ENCODE data around the gene SLC16A10. TPM values are rescaled to one million over a fixed set of nuclear protein-coding genes. Genes with fewer than 3 reads are reported as not detected.

SLC16A10 gene
- total RNA-seq, 1 experiment from 2014 or later, result 2.9 TPM

DNA sequence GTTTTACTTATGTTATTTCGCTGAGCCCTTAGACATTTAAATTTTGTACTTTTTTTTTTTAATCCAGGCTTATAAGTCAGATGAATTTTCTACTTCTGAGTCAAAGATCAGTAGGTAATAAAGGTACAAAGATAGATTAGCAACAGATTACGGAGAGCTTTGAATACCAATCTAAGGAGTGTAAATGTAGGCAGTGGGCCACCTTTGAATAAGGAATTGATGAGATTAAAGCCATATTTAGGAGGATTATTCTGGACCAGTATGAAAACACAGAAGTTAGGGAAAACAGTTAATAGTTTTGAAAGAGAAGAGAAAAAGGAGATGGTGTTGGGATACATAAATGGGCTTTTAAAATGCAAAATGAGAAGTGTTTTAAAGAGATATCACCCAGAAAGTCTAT lies 117.6 kb downstream of the SLC16A10 start:
- Histone ChIP-seq H3K79me2 (ENCODE audit: low read length) (no peaks in the 10 kb centered on the region), H3K9me3 (ENCODE audit: low read length) (no peaks in the 10 kb centered on the region), H3K4me3 (ENCODE audit: low read length) (no peak overlapping the region), H3F3A (ENCODE audit: low read length, unreplicated experiment) (no peaks in the 10 kb centered on the region), H3K9ac (ENCODE audit: low read length) (no peak overlapping the region), H3K27ac (ENCODE audit: low read length) (no peak overlapping the region), H3K4me1 (ENCODE audit: insufficient read depth, low read length) (no peaks in the 10 kb centered on the region), H3K9me2 (replicated peaks; ENCODE audit: low read length) (no peaks in the 10 kb centered on the region), H3K36me3 (ENCODE audit: low read depth, low read length) (no peaks in the 10 kb centered on the region), H2AFZ (ENCODE audit: low read length) (no peak overlapping the region), H3K27me3 (ENCODE audit: low read length) (no peaks in the 10 kb centered on the region), H3K4me2 (ENCODE audit: low read length) (no peak overlapping the region), H4K20me1 (ENCODE audit: low read length) (no peaks in the 10 kb centered on the region)
- intact Hi-C loops (cut with micrococcal nuclease), result no loop called here
- DNase-seq (no peak), ATAC-seq (no peak)
- TF ChIP-seq, protein P1, sequence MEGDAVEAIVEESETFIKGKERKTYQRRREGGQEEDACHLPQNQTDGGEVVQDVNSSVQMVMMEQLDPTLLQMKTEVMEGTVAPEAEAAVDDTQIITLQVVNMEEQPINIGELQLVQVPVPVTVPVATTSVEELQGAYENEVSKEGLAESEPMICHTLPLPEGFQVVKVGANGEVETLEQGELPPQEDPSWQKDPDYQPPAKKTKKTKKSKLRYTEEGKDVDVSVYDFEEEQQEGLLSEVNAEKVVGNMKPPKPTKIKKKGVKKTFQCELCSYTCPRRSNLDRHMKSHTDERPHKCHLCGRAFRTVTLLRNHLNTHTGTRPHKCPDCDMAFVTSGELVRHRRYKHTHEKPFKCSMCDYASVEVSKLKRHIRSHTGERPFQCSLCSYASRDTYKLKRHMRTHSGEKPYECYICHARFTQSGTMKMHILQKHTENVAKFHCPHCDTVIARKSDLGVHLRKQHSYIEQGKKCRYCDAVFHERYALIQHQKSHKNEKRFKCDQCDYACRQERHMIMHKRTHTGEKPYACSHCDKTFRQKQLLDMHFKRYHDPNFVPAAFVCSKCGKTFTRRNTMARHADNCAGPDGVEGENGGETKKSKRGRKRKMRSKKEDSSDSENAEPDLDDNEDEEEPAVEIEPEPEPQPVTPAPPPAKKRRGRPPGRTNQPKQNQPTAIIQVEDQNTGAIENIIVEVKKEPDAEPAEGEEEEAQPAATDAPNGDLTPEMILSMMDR (conservative IDR thresholded peaks at IDR 0.05; ENCODE audit: low read depth, low read length), result no peak
- no peak for TF ChIP-seq EZH2 (IDR thresholded peaks at IDR 0.05; ENCODE audit: low read length, unreplicated experiment)
- no peak for TF ChIP-seq EZH2phosphoT487 (IDR thresholded peaks at IDR 0.05; ENCODE audit: borderline replicate concordance, low read length)
- BruUV-seq (replicated peaks), result no TSS peak
- POLR2A ChIA-PET (ENCODE audit: unreplicated experiment), result no interaction called here
- CTCF ChIA-PET, result interaction anchor here (0.6 kb wide), 1 partner anchor 385 kb away, joined by 6 read pairs; no protein-coding TSS in a partner anchor

DNA sequence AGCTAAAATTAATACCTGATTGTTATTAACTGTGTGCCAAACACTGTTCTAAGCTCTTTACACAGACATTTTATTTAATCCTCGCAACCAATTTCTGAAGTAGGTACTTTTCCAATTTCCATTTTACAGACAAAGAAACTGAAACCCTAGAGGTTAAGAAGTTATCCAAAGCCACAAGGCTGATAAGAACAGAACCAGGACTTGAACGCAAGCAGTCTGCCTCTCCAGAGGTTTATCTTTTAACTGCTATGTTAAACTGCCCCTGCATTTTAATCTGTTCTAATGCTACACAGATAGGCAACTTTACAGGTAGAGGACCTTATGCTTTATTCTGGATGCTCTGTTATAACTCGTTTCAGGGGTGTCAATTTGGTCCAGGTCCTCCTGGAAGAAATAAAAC lies 118.2 kb downstream of the SLC16A10 start:
- no peak overlapping the region for H2AFZ ChIP-seq (ENCODE audit: low read length)
- H3K4me2 ChIP-seq (ENCODE audit: low read length), result no peak overlapping the region
- no peak overlapping the region for H3K27ac ChIP-seq (ENCODE audit: low read length)
- H3F3A ChIP-seq (ENCODE audit: low read length, unreplicated experiment), result no peaks in the 10 kb centered on the region
- CTCF ChIA-PET, result interaction anchor here (0.6 kb wide), 3 partner anchors 9 to 195 kb away, joined by 3 to 4 read pairs (median 3); no protein-coding TSS in a partner anchor
- H3K4me1 ChIP-seq (ENCODE audit: insufficient read depth, low read length), result no peaks in the 10 kb centered on the region
- H3K4me3 ChIP-seq (ENCODE audit: low read length), result no peak overlapping the region
- TF ChIP-seq EZH2 (IDR thresholded peaks at IDR 0.05; ENCODE audit: low read length, unreplicated experiment), result no peak
- TF ChIP-seq EZH2phosphoT487 (IDR thresholded peaks at IDR 0.05; ENCODE audit: borderline replicate concordance, low read length), result no peak
- TF ChIP-seq, protein P1 (conservative IDR thresholded peaks at IDR 0.05; ENCODE audit: low read depth, low read length), result no peak
- H4K20me1 ChIP-seq (ENCODE audit: low read length), result no peaks in the 10 kb centered on the region
- H3K9ac ChIP-seq (ENCODE audit: low read length), result no peak overlapping the region
- H3K9me3 ChIP-seq (ENCODE audit: low read length), result no peaks in the 10 kb centered on the region
- H3K27me3 ChIP-seq (ENCODE audit: low read length), result no peaks in the 10 kb centered on the region
- intact Hi-C loops (cut with micrococcal nuclease), result no loop called here
- H3K79me2 ChIP-seq (ENCODE audit: low read length), result no peaks in the 10 kb centered on the region
- no peak for ATAC-seq
- H3K36me3 ChIP-seq (ENCODE audit: low read depth, low read length), result no peaks in the 10 kb centered on the region
- DNase-seq, result no peak
- BruUV-seq (replicated peaks), result no TSS peak
- POLR2A ChIA-PET (ENCODE audit: unreplicated experiment), result no interaction called here
- no peaks in the 10 kb centered on the region for H3K9me2 ChIP-seq (replicated peaks; ENCODE audit: low read length)

DNA sequence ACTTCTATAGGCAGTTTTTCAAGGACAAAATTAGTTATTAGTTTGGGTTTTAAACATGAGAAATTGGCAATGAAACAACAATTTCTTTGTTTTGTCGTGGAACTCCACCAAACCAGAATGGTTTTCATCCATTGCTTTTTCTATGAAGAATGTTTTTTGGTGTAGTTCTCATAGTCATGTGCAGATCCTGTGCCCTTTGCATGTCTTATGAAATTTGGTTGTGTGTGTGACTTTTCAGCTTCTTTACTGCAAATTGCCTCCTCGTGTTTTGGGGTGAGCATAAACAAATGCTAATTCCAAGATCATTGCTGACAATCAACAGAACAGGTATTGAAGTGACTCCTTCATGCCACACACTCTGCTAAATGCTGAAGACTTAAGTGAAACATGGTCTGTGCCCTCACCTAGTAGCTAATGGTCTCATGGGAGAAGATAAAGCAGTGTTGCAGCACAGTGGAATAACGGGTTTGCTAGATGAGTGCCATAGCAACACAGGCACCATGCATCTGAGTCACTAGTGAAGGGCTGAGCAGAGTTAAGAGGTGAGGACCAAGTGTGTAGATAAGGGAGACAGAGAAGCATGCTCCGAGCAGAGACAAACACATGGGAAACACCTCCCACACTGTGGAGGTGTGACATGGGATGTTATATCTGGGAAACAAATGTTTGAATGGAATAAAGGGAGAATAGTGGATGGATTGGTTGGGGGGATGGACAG lies 120.0 kb downstream of the SLC16A10 start:
- no peaks in the 10 kb centered on the region for H3K9me2 ChIP-seq (replicated peaks; ENCODE audit: low read length)
- no peaks in the 10 kb centered on the region for H3K79me2 ChIP-seq (ENCODE audit: low read length)
- BruUV-seq (replicated peaks), result no TSS peak
- no peaks in the 10 kb centered on the region for H3K4me1 ChIP-seq (ENCODE audit: insufficient read depth, low read length)
- intact Hi-C loops (cut with micrococcal nuclease), result no loop called here
- no peak overlapping the region for H3K9ac ChIP-seq (ENCODE audit: low read length)
- DNase-seq (peak; percentile 6), ATAC-seq (no peak)
- TF ChIP-seq, protein P1 (conservative IDR thresholded peaks at IDR 0.05; ENCODE audit: low read depth, low read length), result no peak
- TF ChIP-seq EZH2 (IDR thresholded peaks at IDR 0.05; ENCODE audit: low read length, unreplicated experiment) (no peak), EZH2phosphoT487 (IDR thresholded peaks at IDR 0.05; ENCODE audit: borderline replicate concordance, low read length) (no peak)
- ChIA-PET CTCF (no interaction called here), POLR2A (ENCODE audit: unreplicated experiment) (no interaction called here)
- no peaks in the 10 kb centered on the region for H4K20me1 ChIP-seq (ENCODE audit: low read length)
- no peak overlapping the region for H2AFZ ChIP-seq (ENCODE audit: low read length)
- no peaks in the 10 kb centered on the region for H3F3A ChIP-seq (ENCODE audit: low read length, unreplicated experiment)
- no peaks in the 10 kb centered on the region for H3K27me3 ChIP-seq (ENCODE audit: low read length)
- no peaks in the 10 kb centered on the region for H3K9me3 ChIP-seq (ENCODE audit: low read length)
- H3K4me2 ChIP-seq (ENCODE audit: low read length), result no peak overlapping the region
- no peak overlapping the region for H3K27ac ChIP-seq (ENCODE audit: low read length)
- no peaks in the 10 kb centered on the region for H3K36me3 ChIP-seq (ENCODE audit: low read depth, low read length)
- H3K4me3 ChIP-seq (ENCODE audit: low read length), result no peak overlapping the region

Data from PC-3 (cell line).